Measurements from ENCODE around the gene SMTNL1. TPM values are rescaled to one million over a fixed set of nuclear protein-coding genes. Genes with fewer than 3 reads are reported as not detected.

Gene SMTNL1
- total and polyA plus RNA-seq, 9 of the 15 experiments (the other 6 are each of a cell fraction or from before 2014, with no cell fraction given): not detected

GRCh38 chr11:57514538-57515331, 22.7 kb upstream of the SMTNL1 start (continued):
- TF ChIP-seq ELF4 (CRISPR knock-in tag; IDR thresholded peaks at IDR 0.05) (no peak), HMGXB4 (CRISPR knock-in tag; IDR thresholded peaks at IDR 0.05) (no peak), TCF3 (CRISPR knock-in tag; IDR thresholded peaks at IDR 0.05) (no peak), TBL1XR1 (IDR thresholded peaks at IDR 0.05; ENCODE audit: low read length in 2 of 2) (no peak), ZBTB9 (CRISPR knock-in tag; IDR thresholded peaks at IDR 0.05) (no peak), ETV5 (CRISPR knock-in tag; IDR thresholded peaks at IDR 0.05; ENCODE audit: low read depth) (no peak; the same call in 1 of the 2 replicates), NUFIP1 (IDR thresholded peaks at IDR 0.05; ENCODE audit: partially characterized antibody) (no peak), ZNF785 (CRISPR knock-in tag; IDR thresholded peaks at IDR 0.05) (no peak), REST (IDR thresholded peaks at IDR 0.05; ENCODE audit: borderline replicate concordance) (no peak), REST (CRISPR knock-in tag; IDR thresholded peaks at IDR 0.05; ENCODE audit: low read depth) (no peak), SNRNP70 (optimal IDR thresholded peaks at IDR 0.05; ENCODE audit: low read depth, low read length) (no peak), RFX7 (CRISPR knock-in tag; IDR thresholded peaks at IDR 0.05) (no peak), CREB3L1 (IDR thresholded peaks at IDR 0.05; ENCODE audit: borderline replicate concordance, low read depth) (peak; percentile 85; the same call in 1 of the 2 replicates), ZNF263 (CRISPR knock-in tag; IDR thresholded peaks at IDR 0.05; ENCODE audit: borderline replicate concordance) (no peak), ATF7 (IDR thresholded peaks at IDR 0.05) (no peak), ZNF408 (CRISPR knock-in tag; IDR thresholded peaks at IDR 0.05; ENCODE audit: low read depth) (no peak)

Data from K562 (cell line).